Fibroblast of lung (primary cell): ENCODE data around the gene TET1. TPM values are rescaled to one million over a fixed set of nuclear protein-coding genes. Genes with fewer than 3 reads are reported as not detected.
"Not testable (repeated sequence)": the region's sequence is repeated elsewhere in the genome, so short reads cannot be mapped to it uniquely, and the experiment has no call there.

Experiments used
- DNase-seq, 2 donors: peaks; one replicate each; pipeline versions ENCODE4 v3.0.0 to v3.0.0-alpha.2; 2010; ENCODE audit warnings: low read depth in 2 of 2
- H2AFZ ChIP-seq: 2 replicates; pipeline ENCODE4 v1.5.1; 2012; ENCODE audit warnings: low read length, control low read depth, inconsistent platforms
- H3K27ac ChIP-seq: 2 replicates; pipeline ENCODE4 v1.5.1; 2011; ENCODE audit warnings: low read length, control low read depth; ENCODE audit not compliant: insufficient read depth
- H3K27me3 ChIP-seq: 2 replicates; pipeline ENCODE4 v1.5.1; 2011; ENCODE audit warnings: mild to moderate bottlenecking, low read length; ENCODE audit not compliant: control insufficient read depth, insufficient read depth
- H3K36me3 ChIP-seq: 2 replicates; pipeline ENCODE4 v1.5.1; 2011; ENCODE audit warnings: low read length; ENCODE audit not compliant: control insufficient read depth, insufficient read depth
- H3K4me1 ChIP-seq: 2 replicates; pipeline ENCODE4 v1.5.1; 2011; ENCODE audit warnings: low read length; ENCODE audit not compliant: control insufficient read depth, insufficient read depth; ENCODE audit errors: extremely low read depth
- H3K4me2 ChIP-seq: 2 replicates; pipeline ENCODE4 v1.5.1; 2011; ENCODE audit warnings: low read length, control low read depth; ENCODE audit not compliant: insufficient read depth; ENCODE audit errors: extremely low read depth
- H3K4me3 ChIP-seq, 4 experiments: fragments of 200-600 bp in 1 of 4; sonication (generic) in 1 of 4; replicated peaks in 1 of 4; 2 replicates each; pipeline ENCODE4 v1.5.1; 2011 to 2016; ENCODE audit warnings: low read length in 4 of 4, low read depth in 3 of 4, mild to moderate bottlenecking in 3 of 4, control low read depth in 2 of 4, inconsistent platforms in 1 of 4, mixed read lengths in 1 of 4; ENCODE audit not compliant: insufficient read depth in 1 of 4; ENCODE audit errors: control extremely low read depth in 1 of 4
- H3K79me2 ChIP-seq: 2 replicates; pipeline ENCODE4 v1.5.1; 2012; ENCODE audit warnings: mild to moderate bottlenecking, low read length, inconsistent platforms; ENCODE audit not compliant: control insufficient read depth, insufficient read depth
- H3K9ac ChIP-seq: 2 replicates; pipeline ENCODE4 v1.5.1; 2011; ENCODE audit warnings: mild to moderate bottlenecking, low read length, control low read depth; ENCODE audit not compliant: insufficient read depth
- H3K9me3 ChIP-seq: 2 replicates; pipeline ENCODE4 v1.5.1; 2012; ENCODE audit warnings: low read depth, low read length; ENCODE audit not compliant: control insufficient read depth, insufficient read depth
- H4K20me1 ChIP-seq: 2 replicates; pipeline ENCODE4 v1.5.1; 2011; ENCODE audit warnings: low read length; ENCODE audit not compliant: control insufficient read depth, insufficient read depth; ENCODE audit errors: extremely low read depth
- EZH2 ChIP-seq: IDR thresholded peaks from 2 replicates; pipeline ENCODE4 v1.5.1; 2012; ENCODE audit warnings: low read length, control low read depth, mild to moderate bottlenecking; ENCODE audit errors: missing control alignments
- polyA plus RNA-seq, 2 donors: library from polyadenylated mRNA; depleted of rRNA in 1 of 2; stranded (reverse) in 1 of 2; unstranded in 1 of 2; fragments of >200 nt; gene quantifications; 2 replicates each; pipeline ENCODE4 v1.2.1, GENCODE V29; 2011 to 2012; ENCODE audit warnings: missing spikeins in 1 of 2
- total RNA-seq: library from RNA; depleted of rRNA; stranded (reverse); fragments of >200 nt; gene quantifications from 2 replicates; pipeline ENCODE4 v1.2.1, GENCODE V29; 2014
- TF ChIP-seq, protein P1 (sequence below), 2 donors: IDR thresholded peaks in 1 of 2; conservative IDR thresholded peaks in 1 of 2; 1 replicate in 1 of 2; 2 replicates in 1 of 2; pipeline ENCODE4 v1.5.1; 2011 to 2012; ENCODE audit warnings: low read length in 2 of 2, control low read depth in 1 of 2, inconsistent platforms in 1 of 2, low read depth in 1 of 2, mild to moderate bottlenecking in 1 of 2

TET1 gene
- total and polyA plus RNA-seq, 2 donors (not counting 1 experiment from before 2014, with no cell fraction given), result 3.3 to 4.7 TPM

- no peaks in the 10 kb centered on the region for H3K27me3 ChIP-seq
- no peaks in the 10 kb centered on the region for H3K4me1 ChIP-seq
- no peaks in the 10 kb centered on the region for H3K36me3 ChIP-seq
- H3K27ac ChIP-seq, result no peak overlapping the region
- no peak for DNase-seq
- no peak overlapping the region for H3K4me3 ChIP-seq
- no peak overlapping the region for H3K9ac ChIP-seq
- H3K79me2 ChIP-seq, result no peaks in the 10 kb centered on the region
- H3K9me3 ChIP-seq, result no peaks in the 10 kb centered on the region
- no peak overlapping the region for H2AFZ ChIP-seq
- TF ChIP-seq, protein P1, sequence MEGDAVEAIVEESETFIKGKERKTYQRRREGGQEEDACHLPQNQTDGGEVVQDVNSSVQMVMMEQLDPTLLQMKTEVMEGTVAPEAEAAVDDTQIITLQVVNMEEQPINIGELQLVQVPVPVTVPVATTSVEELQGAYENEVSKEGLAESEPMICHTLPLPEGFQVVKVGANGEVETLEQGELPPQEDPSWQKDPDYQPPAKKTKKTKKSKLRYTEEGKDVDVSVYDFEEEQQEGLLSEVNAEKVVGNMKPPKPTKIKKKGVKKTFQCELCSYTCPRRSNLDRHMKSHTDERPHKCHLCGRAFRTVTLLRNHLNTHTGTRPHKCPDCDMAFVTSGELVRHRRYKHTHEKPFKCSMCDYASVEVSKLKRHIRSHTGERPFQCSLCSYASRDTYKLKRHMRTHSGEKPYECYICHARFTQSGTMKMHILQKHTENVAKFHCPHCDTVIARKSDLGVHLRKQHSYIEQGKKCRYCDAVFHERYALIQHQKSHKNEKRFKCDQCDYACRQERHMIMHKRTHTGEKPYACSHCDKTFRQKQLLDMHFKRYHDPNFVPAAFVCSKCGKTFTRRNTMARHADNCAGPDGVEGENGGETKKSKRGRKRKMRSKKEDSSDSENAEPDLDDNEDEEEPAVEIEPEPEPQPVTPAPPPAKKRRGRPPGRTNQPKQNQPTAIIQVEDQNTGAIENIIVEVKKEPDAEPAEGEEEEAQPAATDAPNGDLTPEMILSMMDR (conservative IDR thresholded peaks at IDR 0.05 in 1 of 2, IDR thresholded peaks at IDR 0.05 in 1 of 2; ENCODE audit: low read depth in 1 of 2, low read length in 2 of 2), result no peak
- no peak for TF ChIP-seq EZH2
- H4K20me1 ChIP-seq, result no peaks in the 10 kb centered on the region
- H3K4me2 ChIP-seq, result no peak overlapping the region
Observed at GRCh38 chr10:68611227-68611626, 51.1 kb downstream of the TET1 start.

DNA sequence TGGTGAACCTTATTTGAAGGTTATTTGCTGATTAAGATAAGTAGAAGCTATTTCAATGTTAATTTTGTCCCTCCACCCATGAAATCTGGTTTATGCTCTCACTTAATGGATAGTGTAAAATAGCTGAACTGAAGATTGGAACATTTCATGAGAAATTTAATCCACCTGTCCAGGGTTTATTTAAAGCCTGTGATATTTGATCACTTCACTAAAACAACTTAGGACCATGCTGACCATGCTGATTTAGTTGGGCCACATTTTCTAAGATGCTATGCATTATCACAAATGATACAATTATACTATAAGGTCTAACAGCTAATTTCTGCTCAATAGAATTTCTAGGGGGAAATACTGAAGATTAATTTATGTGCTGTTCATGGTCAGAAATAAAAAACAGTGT is 53.8 kb downstream of the TET1 start:
- H3K27me3 ChIP-seq, H3K36me3 ChIP-seq: not testable (repeated sequence)

GRCh38 chr10:68617691-68618090 is 57.6 kb downstream of the TET1 start:
- not testable (repeated sequence) for H3K27ac ChIP-seq, H3K27me3 ChIP-seq, H3K4me1 ChIP-seq, H3K4me2 ChIP-seq, H4K20me1 ChIP-seq, H3K79me2 ChIP-seq, H2AFZ ChIP-seq, H3K4me3 ChIP-seq, H3K9ac ChIP-seq, H3K36me3 ChIP-seq, DNase-seq, H3K9me3 ChIP-seq

More for the DNA sequence above, 53.8 kb downstream of the TET1 start:
- not testable (repeated sequence) for DNase-seq, H4K20me1 ChIP-seq, H3K4me1 ChIP-seq, H3K4me3 ChIP-seq, H3K27ac ChIP-seq, H2AFZ ChIP-seq, H3K9ac ChIP-seq, H3K79me2 ChIP-seq, H3K4me2 ChIP-seq, H3K9me3 ChIP-seq

DNA sequence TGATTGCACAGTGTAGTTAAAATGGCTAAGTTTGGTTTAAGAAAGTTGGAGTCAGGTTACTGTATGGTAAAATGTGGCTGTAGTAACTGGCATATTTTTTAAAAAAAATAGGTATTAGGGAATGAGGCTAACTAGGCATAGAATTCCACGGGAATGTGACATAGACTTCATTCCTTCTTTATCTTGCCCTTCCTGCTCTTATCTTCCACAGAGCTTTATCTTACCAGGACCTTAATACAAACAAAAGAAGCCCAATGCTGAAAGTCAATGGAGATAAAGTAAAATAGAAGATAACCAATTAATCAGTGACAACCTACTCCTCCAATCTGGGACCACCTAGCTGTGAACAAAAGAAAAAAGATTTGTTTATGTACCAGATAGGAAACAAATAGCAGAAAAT is 58.1 kb downstream of the TET1 start:
- TF ChIP-seq EZH2, result no peak
- TF ChIP-seq, protein P1 (conservative IDR thresholded peaks at IDR 0.05 in 1 of 2, IDR thresholded peaks at IDR 0.05 in 1 of 2; ENCODE audit: low read depth in 1 of 2, low read length in 2 of 2), result no peak
- Histone ChIP-seq H3K9me3 (no peaks in the 10 kb centered on the region), H3K4me1 (no peaks in the 10 kb centered on the region), H3K36me3 (no peaks in the 10 kb centered on the region), H3K27me3 (no peaks in the 10 kb centered on the region), H3K4me2 (no peak overlapping the region), H3K79me2 (no peaks in the 10 kb centered on the region), H3K9ac (no peak overlapping the region), H3K4me3 (no peak overlapping the region), H4K20me1 (no peaks in the 10 kb centered on the region), H3K27ac (no peak overlapping the region), H2AFZ (no peak overlapping the region)
- peak in 1 of 2 donors; percentile 48 for DNase-seq
